SH-SY5Y (cell line): ENCODE data around the gene PHF5A.

Experiments
- GATA2 ChIP-seq: IDR thresholded peaks from 2 replicates; pipeline ENCODE4 v1.6.1; 2011; ENCODE audit warnings: mild to moderate bottlenecking, low read depth, low read length
- GATA3 ChIP-seq: IDR thresholded peaks from 2 replicates; pipeline ENCODE4 v1.6.1; 2011; ENCODE audit warnings: low read depth, mild to moderate bottlenecking, low read length, moderate library complexity

DNA sequence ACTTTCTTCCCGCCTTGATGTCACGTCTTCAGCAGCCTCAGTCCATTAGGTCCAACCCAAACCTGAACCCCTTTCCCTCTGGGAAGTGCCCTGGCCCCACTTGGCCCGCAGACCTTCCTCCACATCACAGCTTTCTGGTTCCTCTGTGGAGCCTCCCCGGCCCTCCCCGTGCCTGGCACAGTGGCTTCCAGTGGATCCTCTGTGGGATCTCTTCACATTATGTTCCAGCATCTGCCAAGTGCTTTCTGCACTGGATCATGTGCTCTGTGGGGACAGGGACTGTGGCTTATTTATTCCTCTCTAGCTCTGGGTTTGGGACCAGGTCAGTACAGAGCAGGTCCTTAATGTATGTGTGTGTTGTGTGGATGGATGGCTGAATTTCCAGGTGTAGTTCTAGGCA is 44.9 kb upstream of the PHF5A start:
- TF ChIP-seq GATA2 (no peak), GATA3 (no peak)
